ENCODE results near the gene SLX4. TPM values are rescaled to one million over a fixed set of nuclear protein-coding genes. Genes with fewer than 3 reads are reported as not detected.

SLX4 gene
- polyA plus RNA-seq, 1 experiment: 1.6 TPM

DNA sequence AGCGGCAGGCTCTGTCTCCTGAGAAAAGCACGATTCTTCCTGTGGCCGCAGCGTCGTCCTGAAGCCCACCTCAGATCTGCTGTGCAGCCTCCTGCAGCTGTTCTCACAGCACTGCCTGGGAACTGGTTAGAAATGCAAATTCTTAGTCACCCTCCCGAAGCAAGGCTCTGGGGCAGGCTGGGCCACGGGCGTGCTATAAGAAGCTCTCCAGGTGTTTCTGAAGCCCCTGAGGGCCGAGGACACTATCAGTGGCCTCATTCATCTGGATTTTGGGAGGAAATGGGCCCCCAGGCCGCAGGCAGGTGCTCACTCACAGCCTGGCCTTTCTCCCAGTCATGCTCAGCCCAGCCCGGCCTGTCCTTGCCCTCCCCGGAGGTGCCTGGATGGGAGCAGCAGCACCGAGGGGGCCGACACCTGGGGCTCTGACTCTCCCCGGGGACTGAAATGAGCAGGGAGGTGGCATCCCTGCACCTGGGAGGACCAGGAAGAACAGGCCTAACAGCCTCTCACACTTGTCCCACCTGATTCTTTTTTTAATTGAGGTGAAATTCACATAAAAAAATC is 23.8 kb downstream of the SLX4 start:
- no peak overlapping the region for H3K4me3 ChIP-seq (ENCODE audit: low read depth, low read length)
- DNase-seq (ENCODE audit: low read depth, low spot score): no peak
- TF ChIP-seq, protein P1, sequence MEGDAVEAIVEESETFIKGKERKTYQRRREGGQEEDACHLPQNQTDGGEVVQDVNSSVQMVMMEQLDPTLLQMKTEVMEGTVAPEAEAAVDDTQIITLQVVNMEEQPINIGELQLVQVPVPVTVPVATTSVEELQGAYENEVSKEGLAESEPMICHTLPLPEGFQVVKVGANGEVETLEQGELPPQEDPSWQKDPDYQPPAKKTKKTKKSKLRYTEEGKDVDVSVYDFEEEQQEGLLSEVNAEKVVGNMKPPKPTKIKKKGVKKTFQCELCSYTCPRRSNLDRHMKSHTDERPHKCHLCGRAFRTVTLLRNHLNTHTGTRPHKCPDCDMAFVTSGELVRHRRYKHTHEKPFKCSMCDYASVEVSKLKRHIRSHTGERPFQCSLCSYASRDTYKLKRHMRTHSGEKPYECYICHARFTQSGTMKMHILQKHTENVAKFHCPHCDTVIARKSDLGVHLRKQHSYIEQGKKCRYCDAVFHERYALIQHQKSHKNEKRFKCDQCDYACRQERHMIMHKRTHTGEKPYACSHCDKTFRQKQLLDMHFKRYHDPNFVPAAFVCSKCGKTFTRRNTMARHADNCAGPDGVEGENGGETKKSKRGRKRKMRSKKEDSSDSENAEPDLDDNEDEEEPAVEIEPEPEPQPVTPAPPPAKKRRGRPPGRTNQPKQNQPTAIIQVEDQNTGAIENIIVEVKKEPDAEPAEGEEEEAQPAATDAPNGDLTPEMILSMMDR (IDR thresholded peaks at IDR 0.05; ENCODE audit: low read depth, low read length): no peak
- H3K27ac ChIP-seq (ENCODE audit: low read depth, low read length): no peak overlapping the region
- CTCF ChIA-PET: no interaction called here
- H3K9me3 ChIP-seq (ENCODE audit: control insufficient read depth, insufficient read depth, low read length): peaks cover 5% of the 10 kb centered on the region; the same call in 1 of the 2 replicates
- no peaks in the 10 kb centered on the region for H3K27me3 ChIP-seq (ENCODE audit: control insufficient read depth, insufficient read depth, low read length)
- POLR2A ChIA-PET: no interaction called here

DNA sequence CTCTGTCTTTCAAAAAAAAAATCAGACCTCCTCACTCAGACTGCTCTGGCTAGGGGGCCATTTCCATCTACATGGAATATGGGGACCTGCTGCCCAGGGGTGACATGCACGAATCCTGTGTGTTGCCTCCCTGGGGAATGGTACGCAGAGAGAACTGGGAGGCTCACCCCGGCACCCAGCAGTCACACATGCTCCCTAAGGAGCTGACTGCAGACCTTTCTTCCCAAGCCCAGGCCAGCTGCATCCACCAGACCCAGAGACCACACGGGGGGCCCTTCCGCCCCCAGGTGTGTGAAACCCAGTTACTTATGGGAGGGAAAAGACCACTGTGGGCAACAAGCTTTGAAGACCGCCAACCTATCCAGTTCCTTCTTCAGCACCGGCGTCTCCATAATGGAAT is 27.0 kb downstream of the SLX4 start:
- Histone ChIP-seq H3K4me3 (ENCODE audit: low read depth, low read length) (no peak overlapping the region), H3K27me3 (ENCODE audit: control insufficient read depth, insufficient read depth, low read length) (no peaks in the 10 kb centered on the region), H3K9me3 (ENCODE audit: control insufficient read depth, insufficient read depth, low read length) (peaks cover 3% of the 10 kb centered on the region; the same call in 1 of the 2 replicates), H3K27ac (ENCODE audit: low read depth, low read length) (no peak overlapping the region)
- DNase-seq (ENCODE audit: low read depth, low spot score): no peak
- TF ChIP-seq, protein P1 (IDR thresholded peaks at IDR 0.05; ENCODE audit: low read depth, low read length): no peak
- ChIA-PET POLR2A (no interaction called here), CTCF (no interaction called here)

DNA sequence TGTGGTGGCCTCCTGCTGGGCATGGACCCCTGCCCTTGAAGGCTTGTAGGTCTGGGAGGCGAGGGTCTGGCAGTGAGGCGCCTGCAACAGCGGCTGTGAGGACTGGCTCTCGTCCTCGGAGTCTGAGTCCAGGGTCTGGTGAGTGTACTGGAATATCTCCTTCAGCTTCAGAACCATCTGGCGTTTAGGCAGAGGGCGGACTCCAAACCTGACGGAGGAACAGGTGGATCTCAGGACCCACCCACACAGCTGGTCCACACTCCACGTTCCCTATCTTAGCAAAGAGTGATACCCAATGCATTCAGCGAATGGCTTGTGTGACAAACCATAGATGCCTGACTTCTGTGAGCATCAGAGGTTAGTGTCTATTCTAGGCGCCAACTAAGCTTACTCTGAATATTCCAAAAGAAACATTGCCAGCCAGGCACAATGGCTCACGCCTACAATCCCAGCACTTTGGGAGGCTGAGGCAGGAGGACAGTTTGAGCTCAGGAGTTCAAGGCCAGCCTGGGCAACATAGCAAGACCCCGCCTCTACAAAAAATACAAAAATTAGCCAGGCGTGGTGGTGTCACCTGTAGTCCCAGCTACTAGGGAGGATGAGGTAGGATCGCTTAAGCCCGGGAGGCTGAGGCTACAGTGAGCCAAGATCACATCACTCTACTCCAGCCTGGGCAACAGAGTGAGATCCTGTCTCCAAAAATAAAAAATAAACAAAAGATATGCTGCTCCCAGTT is 27.9 kb downstream of the SLX4 start:
- ChIA-PET CTCF (no interaction called here), POLR2A (no interaction called here)
- no peak for DNase-seq (ENCODE audit: low read depth, low spot score)

DNA sequence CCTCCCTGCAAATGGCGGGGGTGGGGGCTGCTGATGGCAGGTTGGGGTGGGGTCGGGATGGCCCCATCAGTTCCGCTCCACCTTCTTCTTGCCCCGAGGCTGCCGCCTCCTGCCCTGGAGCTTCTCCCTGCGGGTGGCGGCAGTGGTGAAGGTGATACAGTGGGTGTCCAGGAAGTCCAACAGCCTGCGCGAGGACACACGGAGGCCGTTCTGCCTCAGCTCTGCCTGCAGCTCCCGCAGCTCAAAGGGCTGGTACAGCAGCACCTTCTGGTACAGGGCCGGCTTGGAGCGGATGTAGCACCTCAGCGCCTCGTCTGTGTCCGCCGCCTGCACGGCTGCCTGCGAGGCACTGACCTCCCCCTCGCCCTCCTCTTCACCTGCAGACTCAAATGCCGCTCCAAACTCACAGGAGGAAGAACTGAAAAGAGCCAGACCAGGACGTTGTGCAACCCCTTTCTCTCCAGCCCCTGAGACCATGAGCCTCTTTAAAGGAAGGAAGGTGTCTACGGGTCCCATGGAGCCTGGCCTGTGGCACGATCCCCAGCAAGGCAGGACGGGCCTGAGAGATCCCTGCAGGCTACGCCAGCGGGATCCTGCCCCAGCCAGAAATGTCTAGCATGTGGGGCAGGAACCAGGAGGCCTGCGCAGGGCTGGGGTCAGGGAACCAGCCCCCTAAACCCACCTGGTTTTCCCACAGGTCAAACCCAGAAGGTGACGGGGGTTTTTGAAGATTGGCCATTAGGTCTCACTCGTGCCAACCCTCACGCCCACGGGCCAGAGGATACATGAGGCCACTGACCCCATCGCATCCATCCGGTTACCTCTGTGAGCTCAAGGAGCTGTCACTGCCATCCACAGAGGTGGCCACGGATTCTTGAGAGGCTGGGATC is 28.9 kb downstream of the SLX4 start:
- no peak overlapping the region for H3K4me3 ChIP-seq (ENCODE audit: low read depth, low read length)
- no peak for DNase-seq (ENCODE audit: low read depth, low spot score)
- TF ChIP-seq, protein P1 (IDR thresholded peaks at IDR 0.05; ENCODE audit: low read depth, low read length): no peak
- ChIA-PET CTCF (no interaction called here), POLR2A (no interaction called here)
- no peaks in the 10 kb centered on the region for H3K27me3 ChIP-seq (ENCODE audit: control insufficient read depth, insufficient read depth, low read length)
- no peaks in the 10 kb centered on the region for H3K9me3 ChIP-seq (ENCODE audit: control insufficient read depth, insufficient read depth, low read length)
- no peak overlapping the region for H3K27ac ChIP-seq (ENCODE audit: low read depth, low read length)

More for the DNA sequence above, 27.9 kb downstream of the SLX4 start:
- Histone ChIP-seq H3K9me3 (ENCODE audit: control insufficient read depth, insufficient read depth, low read length) (no peaks in the 10 kb centered on the region), H3K4me3 (ENCODE audit: low read depth, low read length) (no peak overlapping the region), H3K27ac (ENCODE audit: low read depth, low read length) (no peak overlapping the region), H3K27me3 (ENCODE audit: control insufficient read depth, insufficient read depth, low read length) (no peaks in the 10 kb centered on the region)
- TF ChIP-seq, protein P1 (IDR thresholded peaks at IDR 0.05; ENCODE audit: low read depth, low read length): no peak

DNA sequence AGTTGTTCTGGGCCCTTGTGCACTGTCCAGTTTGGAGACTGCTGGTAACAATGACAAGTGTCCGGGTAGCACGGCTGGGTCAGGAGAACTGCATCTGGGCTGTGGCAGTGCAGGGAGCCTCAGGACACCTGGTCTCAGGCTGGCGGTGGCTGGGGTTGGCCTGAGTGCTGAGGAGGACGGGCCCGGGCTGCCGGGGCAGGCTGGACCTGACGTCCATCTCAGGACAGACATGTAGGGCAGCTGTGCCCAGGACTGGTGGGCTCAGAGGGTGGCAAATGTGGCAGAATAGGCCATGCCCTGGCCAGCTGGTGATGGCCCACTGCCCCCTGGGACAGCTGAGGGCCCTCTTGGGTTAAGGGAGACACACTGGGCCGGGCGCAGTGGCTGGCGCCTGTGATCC is 30.0 kb downstream of the SLX4 start:
- no peak overlapping the region for H3K27ac ChIP-seq (ENCODE audit: low read depth, low read length)
- no peaks in the 10 kb centered on the region for H3K27me3 ChIP-seq (ENCODE audit: control insufficient read depth, insufficient read depth, low read length)
- DNase-seq (ENCODE audit: low read depth, low spot score): no peak
- no peaks in the 10 kb centered on the region; the same call in 1 of the 2 replicates for H3K9me3 ChIP-seq (ENCODE audit: control insufficient read depth, insufficient read depth, low read length)
- ChIA-PET POLR2A (no interaction called here), CTCF (no interaction called here)
- TF ChIP-seq, protein P1 (IDR thresholded peaks at IDR 0.05; ENCODE audit: low read depth, low read length): no peak
- no peak overlapping the region for H3K4me3 ChIP-seq (ENCODE audit: low read depth, low read length)

Data from AG04450 (cell line).